ENCODE results near the gene RAB25.

DNA sequence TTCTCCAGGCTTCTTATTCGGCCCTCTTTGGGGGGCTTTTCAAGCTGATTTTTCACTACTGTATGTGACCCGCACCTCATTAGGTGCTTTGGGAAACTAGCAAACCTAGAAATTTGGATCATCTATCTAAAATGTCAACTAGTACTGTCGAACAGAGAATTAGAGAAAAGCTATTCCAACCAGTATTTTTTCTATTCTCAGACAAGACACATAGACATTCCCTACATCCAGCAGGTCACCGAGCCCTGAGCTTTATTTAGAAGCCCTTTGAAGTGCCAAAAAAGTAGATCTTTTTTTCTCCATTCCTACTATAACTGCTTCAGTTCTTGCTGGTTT is 39.9 kb upstream of the RAB25 start:
- TF ChIP-seq, protein P1, sequence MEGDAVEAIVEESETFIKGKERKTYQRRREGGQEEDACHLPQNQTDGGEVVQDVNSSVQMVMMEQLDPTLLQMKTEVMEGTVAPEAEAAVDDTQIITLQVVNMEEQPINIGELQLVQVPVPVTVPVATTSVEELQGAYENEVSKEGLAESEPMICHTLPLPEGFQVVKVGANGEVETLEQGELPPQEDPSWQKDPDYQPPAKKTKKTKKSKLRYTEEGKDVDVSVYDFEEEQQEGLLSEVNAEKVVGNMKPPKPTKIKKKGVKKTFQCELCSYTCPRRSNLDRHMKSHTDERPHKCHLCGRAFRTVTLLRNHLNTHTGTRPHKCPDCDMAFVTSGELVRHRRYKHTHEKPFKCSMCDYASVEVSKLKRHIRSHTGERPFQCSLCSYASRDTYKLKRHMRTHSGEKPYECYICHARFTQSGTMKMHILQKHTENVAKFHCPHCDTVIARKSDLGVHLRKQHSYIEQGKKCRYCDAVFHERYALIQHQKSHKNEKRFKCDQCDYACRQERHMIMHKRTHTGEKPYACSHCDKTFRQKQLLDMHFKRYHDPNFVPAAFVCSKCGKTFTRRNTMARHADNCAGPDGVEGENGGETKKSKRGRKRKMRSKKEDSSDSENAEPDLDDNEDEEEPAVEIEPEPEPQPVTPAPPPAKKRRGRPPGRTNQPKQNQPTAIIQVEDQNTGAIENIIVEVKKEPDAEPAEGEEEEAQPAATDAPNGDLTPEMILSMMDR (IDR thresholded peaks at IDR 0.05), result no peak
- no peak for TF ChIP-seq EP300 (IDR thresholded peaks at IDR 0.05)
- TF ChIP-seq POLR2A (IDR thresholded peaks at IDR 0.05), result no peak
